H1 (cell line): ENCODE measurements around the gene IQCM.

Experiments used
- BRCA1 ChIP-seq: IDR thresholded peaks from 2 replicates; pipeline ENCODE4 v1.6.1; 2012; ENCODE audit warnings: low read depth, low read length, improper control_type of control experiment
- CREB1 ChIP-seq: IDR thresholded peaks from 2 replicates; pipeline ENCODE4 v1.6.1; 2012; ENCODE audit warnings: inconsistent platforms
- EP300 ChIP-seq, 2 experiments: IDR thresholded peaks; 1 replicate in 1 of 2; 2 replicates in 1 of 2; pipeline ENCODE4 v1.6.1; 2011 to 2012; ENCODE audit warnings: low read depth in 2 of 2, low read length in 2 of 2, mild to moderate bottlenecking in 2 of 2, borderline replicate concordance in 1 of 2, inconsistent platforms in 1 of 2, moderate library complexity in 1 of 2
- EZH2 ChIP-seq: fragments of 200-600 bp; sonication (generic); IDR thresholded peaks from 2 replicates; pipeline ENCODE4 v1.7.1; 2012; ENCODE audit warnings: low read depth, mild to moderate bottlenecking, moderate library complexity, low read length, inconsistent platforms; ENCODE audit not compliant: severe bottlenecking
- FOSL1 ChIP-seq: IDR thresholded peaks from 2 replicates; pipeline ENCODE4 v1.6.1; 2011; ENCODE audit warnings: mild to moderate bottlenecking, low read depth, low read length, moderate library complexity; ENCODE audit not compliant: insufficient read depth
- GABPA ChIP-seq: IDR thresholded peaks from 2 replicates; pipeline ENCODE4 v1.6.1; 2011; ENCODE audit warnings: mild to moderate bottlenecking, low read length, moderate library complexity, borderline replicate concordance; ENCODE audit not compliant: insufficient read depth
- MAFK ChIP-seq: IDR thresholded peaks from 2 replicates; pipeline ENCODE4 v1.6.1; 2012; ENCODE audit warnings: low read depth, mild to moderate bottlenecking, improper control_type of control experiment, low read length
- POLR2A ChIP-seq, 2 experiments: IDR thresholded peaks; 1 replicate in 1 of 2; 2 replicates in 1 of 2; pipeline ENCODE4 v1.6.1; 2011; ENCODE audit warnings: low read depth in 2 of 2, low read length in 2 of 2, mild to moderate bottlenecking in 2 of 2; ENCODE audit errors: control extremely low read depth in 1 of 2
- RAD21 ChIP-seq, 2 experiments: IDR thresholded peaks in 1 of 2; conservative IDR thresholded peaks in 1 of 2; 2 replicates each; pipeline ENCODE4 v1.6.1; 2011; ENCODE audit warnings: low read depth in 2 of 2, low read length in 2 of 2, improper control_type of control experiment in 1 of 2, inconsistent platforms in 1 of 2, mild to moderate bottlenecking in 1 of 2, moderate library complexity in 1 of 2
- TF ChIP-seq, protein P1 (sequence below), 3 experiments: IDR thresholded peaks; 1 replicate in 2 of 3; 2 replicates in 1 of 3; pipeline versions ENCODE4 v1.5.1 to v1.6.1; 2011; ENCODE audit warnings: low read length in 3 of 3, mild to moderate bottlenecking in 3 of 3, inconsistent platforms in 2 of 3, low read depth in 1 of 3, moderate library complexity in 1 of 3; ENCODE audit not compliant: insufficient read depth in 1 of 3; ENCODE audit errors: control extremely low read depth in 1 of 3
- TF ChIP-seq, protein P2 (sequence below): IDR thresholded peaks from 2 replicates; pipeline ENCODE4 v1.6.1; 2012; ENCODE audit warnings: inconsistent platforms

DNA sequence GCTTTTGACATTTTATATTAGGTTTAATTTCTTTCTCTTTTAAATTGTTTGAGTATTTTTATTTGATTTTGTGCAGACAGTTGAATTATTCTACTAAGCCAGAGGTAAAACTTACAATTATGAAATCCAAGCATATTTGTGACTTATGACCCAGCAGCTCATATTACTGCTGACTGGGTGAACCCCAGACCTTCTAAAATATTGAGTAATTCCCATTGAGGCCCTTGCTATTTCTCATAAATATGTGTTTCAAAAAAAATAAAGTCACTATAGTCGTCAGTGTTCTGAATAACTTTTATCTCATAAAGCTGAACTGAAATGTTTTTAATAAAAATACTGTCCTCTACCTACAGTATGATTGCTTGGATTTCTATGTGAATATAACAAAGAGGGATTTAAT is 303.1 kb downstream of the IQCM start:
- TF ChIP-seq, protein P1, sequence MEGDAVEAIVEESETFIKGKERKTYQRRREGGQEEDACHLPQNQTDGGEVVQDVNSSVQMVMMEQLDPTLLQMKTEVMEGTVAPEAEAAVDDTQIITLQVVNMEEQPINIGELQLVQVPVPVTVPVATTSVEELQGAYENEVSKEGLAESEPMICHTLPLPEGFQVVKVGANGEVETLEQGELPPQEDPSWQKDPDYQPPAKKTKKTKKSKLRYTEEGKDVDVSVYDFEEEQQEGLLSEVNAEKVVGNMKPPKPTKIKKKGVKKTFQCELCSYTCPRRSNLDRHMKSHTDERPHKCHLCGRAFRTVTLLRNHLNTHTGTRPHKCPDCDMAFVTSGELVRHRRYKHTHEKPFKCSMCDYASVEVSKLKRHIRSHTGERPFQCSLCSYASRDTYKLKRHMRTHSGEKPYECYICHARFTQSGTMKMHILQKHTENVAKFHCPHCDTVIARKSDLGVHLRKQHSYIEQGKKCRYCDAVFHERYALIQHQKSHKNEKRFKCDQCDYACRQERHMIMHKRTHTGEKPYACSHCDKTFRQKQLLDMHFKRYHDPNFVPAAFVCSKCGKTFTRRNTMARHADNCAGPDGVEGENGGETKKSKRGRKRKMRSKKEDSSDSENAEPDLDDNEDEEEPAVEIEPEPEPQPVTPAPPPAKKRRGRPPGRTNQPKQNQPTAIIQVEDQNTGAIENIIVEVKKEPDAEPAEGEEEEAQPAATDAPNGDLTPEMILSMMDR (IDR thresholded peaks at IDR 0.05; ENCODE audit: control extremely low read depth in 1 of 3, insufficient read depth in 1 of 3, low read depth in 1 of 3, low read length in 3 of 3) = no peak
- TF ChIP-seq BRCA1 (no peak), EP300 (IDR thresholded peaks at IDR 0.05; ENCODE audit: borderline replicate concordance in 1 of 2, low read depth in 2 of 2, low read length in 2 of 2) (no peak), GABPA (no peak), RAD21 (IDR thresholded peaks at IDR 0.05 in 1 of 2, conservative IDR thresholded peaks at IDR 0.05 in 1 of 2; ENCODE audit: low read depth in 2 of 2, low read length in 2 of 2) (no peak), EZH2 (no peak), POLR2A (IDR thresholded peaks at IDR 0.05; ENCODE audit: control extremely low read depth in 1 of 2, low read depth in 2 of 2, low read length in 2 of 2) (no peak), CREB1 (no peak), MAFK (no peak), FOSL1 (no peak)
- TF ChIP-seq, protein P2, sequence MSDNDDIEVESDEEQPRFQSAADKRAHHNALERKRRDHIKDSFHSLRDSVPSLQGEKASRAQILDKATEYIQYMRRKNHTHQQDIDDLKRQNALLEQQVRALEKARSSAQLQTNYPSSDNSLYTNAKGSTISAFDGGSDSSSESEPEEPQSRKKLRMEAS = no peak
